Prostate gland (tissue), 2 donors: Measurements from ENCODE around the gene TCL1A. TPM values are rescaled to one million over a fixed set of nuclear protein-coding genes. Genes with fewer than 3 reads are reported as not detected.

Source experiments
- DNase-seq: peaks from one replicate; pipeline ENCODE4 v3.0.0-alpha.2; 2019; ENCODE audit warnings: low spot score
- H3K27ac ChIP-seq, 2 donors: fragments of 200-600 bp; sonication (generic); 2 replicates each; pipeline ENCODE4 v1.5.1; 2017 to 2019
- H3K27me3 ChIP-seq: fragments of 200-600 bp; sonication (generic); replicated peaks from 2 replicates; pipeline ENCODE4 v1.5.1; 2019; ENCODE audit not compliant: insufficient read depth
- H3K36me3 ChIP-seq, 2 donors: fragments of 200-600 bp; sonication (generic); 1 replicate in 1 of 2; 2 replicates in 1 of 2; pipeline versions ENCODE4 v1.5.1 to v1.8.1; 2017 to 2019
- H3K4me1 ChIP-seq: fragments of 200-600 bp; sonication (generic); replicated peaks from 2 replicates; pipeline ENCODE4 v1.5.1; 2019
- H3K4me3 ChIP-seq, 2 donors: fragments of 200-600 bp; sonication (generic); 2 replicates each; pipeline ENCODE4 v1.5.1; 2017 to 2019
- H3K9me3 ChIP-seq: fragments of 200-600 bp; sonication (generic); 2 replicates; pipeline ENCODE4 v1.5.1; 2017
- POLR2A ChIP-seq: fragments of 450-650 bp; IDR thresholded peaks from one replicate; pipeline ENCODE4 v1.6.1; 2016; ENCODE audit warnings: antibody characterized with exemption, mild to moderate bottlenecking
- POLR2AphosphoS5 ChIP-seq: sonication (generic); formaldehyde crosslinking; IDR thresholded peaks from one replicate; pipeline ENCODE4 v1.6.1; 2017; ENCODE audit warnings: antibody characterized with exemption
- WGBS: methylation state at CpG from one replicate; pipeline ENCODE4 v1.1.5; 2018; 5-methylcytosine and 5-hydroxymethylcytosine counted together
- intact Hi-C: fragments of 100-400 bp; cut with DNase I; formaldehyde crosslinking; loops from one replicate; pipeline ENCODE4 v1.14.2; 2022
- total RNA-seq, 2 donors: library from RNA; depleted of rRNA; stranded (reverse); fragments of >200 nt; gene quantifications; one replicate each; pipeline ENCODE4 v1.1.0, GENCODE V29; 2016
- TF ChIP-seq, protein P1 (sequence below), 4 experiments: fragments of 200-600 bp in 2 of 4; fragments of 450-650 bp in 2 of 4; sonication (generic) in 2 of 4; IDR thresholded peaks; 1 replicate in 3 of 4; 2 replicates in 1 of 4; pipeline ENCODE4 v1.5.1; 2016 to 2019; ENCODE audit warnings: antibody characterized with exemption in 4 of 4, mild to moderate bottlenecking in 2 of 4, moderate library complexity in 2 of 4

TCL1A gene
- total RNA-seq, 2 donors from 2014 or later, result 9.7 TPM; not detected in 1

DNA sequence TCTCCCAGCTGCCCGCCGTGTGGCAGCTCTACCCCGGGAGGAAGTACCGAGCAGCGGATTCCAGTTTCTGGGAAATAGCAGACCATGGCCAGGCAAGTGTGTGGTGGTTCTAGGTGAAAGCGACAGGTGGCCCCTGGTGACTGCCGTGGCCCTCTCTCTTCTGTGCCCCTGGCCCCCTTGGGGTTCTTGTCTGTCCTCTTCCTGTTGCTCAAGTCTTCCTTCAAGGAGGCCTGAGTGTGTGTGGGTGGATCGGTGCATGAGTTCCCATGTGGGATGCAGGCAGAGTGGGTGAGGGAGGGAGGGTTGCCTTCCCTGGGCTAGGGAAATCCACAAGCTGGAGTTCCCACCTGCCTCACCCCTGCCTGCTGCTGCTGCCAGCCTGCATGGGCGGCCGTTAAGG, 23.1 kb downstream of the TCL1A start:
- DNase-seq, result no peak
- 77% methylated on average over 10 of the region's 10 CpGs for WGBS
- intact Hi-C loops, result no loop called here
- Histone ChIP-seq H3K27me3 (no peaks in the 10 kb centered on the region), H3K27ac (no peak overlapping the region), H3K4me3 (no peak overlapping the region), H3K4me1 (no peaks in the 10 kb centered on the region), H3K9me3 (no peaks in the 10 kb centered on the region), H3K36me3 (no peaks in the 10 kb centered on the region)
- TF ChIP-seq, protein P1, sequence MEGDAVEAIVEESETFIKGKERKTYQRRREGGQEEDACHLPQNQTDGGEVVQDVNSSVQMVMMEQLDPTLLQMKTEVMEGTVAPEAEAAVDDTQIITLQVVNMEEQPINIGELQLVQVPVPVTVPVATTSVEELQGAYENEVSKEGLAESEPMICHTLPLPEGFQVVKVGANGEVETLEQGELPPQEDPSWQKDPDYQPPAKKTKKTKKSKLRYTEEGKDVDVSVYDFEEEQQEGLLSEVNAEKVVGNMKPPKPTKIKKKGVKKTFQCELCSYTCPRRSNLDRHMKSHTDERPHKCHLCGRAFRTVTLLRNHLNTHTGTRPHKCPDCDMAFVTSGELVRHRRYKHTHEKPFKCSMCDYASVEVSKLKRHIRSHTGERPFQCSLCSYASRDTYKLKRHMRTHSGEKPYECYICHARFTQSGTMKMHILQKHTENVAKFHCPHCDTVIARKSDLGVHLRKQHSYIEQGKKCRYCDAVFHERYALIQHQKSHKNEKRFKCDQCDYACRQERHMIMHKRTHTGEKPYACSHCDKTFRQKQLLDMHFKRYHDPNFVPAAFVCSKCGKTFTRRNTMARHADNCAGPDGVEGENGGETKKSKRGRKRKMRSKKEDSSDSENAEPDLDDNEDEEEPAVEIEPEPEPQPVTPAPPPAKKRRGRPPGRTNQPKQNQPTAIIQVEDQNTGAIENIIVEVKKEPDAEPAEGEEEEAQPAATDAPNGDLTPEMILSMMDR (IDR thresholded peaks at IDR 0.05), result no peak
- TF ChIP-seq POLR2AphosphoS5 (no peak), POLR2A (no peak)

DNA sequence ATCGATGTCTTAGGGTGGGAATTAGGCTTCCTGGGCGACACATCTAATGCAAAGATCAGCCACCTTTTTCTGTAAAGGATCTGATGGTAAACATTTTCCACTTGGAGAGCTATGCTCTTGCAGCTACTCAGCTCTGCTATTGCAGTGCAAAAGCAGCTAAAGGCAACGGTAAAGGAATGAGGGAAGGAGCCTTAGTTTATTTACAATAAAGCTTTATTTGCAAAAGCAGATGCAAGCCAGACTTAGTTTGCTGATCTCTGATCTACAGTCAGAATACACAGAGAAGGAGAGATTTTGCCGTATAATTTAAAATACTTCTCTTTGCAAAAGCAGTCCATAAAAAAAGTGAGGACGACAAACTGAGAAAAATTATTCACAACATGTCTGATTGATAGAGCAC, 24.5 kb downstream of the TCL1A start:
- no peaks in the 10 kb centered on the region for H3K27me3 ChIP-seq
- WGBS, result 36% methylated on average over 5 of the region's 5 CpGs
- no peak overlapping the region for H3K27ac ChIP-seq
- intact Hi-C loops, result no loop called here
- TF ChIP-seq POLR2AphosphoS5 (no peak), POLR2A (no peak)
- TF ChIP-seq, protein P1 (IDR thresholded peaks at IDR 0.05), result no peak
- no peaks in the 10 kb centered on the region for H3K4me1 ChIP-seq
- DNase-seq, result no peak
- H3K36me3 ChIP-seq, result no peaks in the 10 kb centered on the region
- no peak overlapping the region for H3K4me3 ChIP-seq
- no peaks in the 10 kb centered on the region for H3K9me3 ChIP-seq

DNA sequence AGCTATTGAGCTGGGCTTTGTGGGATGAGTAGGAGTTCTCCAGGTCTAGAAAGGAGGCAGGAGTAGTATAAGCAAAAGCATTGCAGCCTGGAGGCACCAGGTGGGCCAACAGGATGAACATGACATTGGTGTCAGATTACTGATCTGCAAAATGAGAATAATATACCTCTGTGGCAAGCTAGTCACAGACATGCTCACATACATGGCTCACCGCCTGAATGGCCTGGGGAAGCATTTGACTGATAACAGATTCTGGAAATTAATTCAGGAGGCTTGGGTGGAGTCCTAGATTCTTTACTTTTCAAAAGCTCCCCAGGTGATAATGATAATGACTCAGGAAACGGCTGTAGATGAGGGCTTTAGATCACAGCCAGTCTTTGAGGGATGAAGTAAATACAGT, 27.0 kb downstream of the TCL1A start:
- DNase-seq, result no peak
- 52% methylated on average over 2 of the region's 2 CpGs for WGBS
- Histone ChIP-seq H3K27ac (no peak overlapping the region), H3K27me3 (no peaks in the 10 kb centered on the region), H3K9me3 (no peaks in the 10 kb centered on the region), H3K4me3 (no peak overlapping the region), H3K4me1 (no peaks in the 10 kb centered on the region), H3K36me3 (no peaks in the 10 kb centered on the region)
- intact Hi-C loops, result no loop called here
- TF ChIP-seq POLR2AphosphoS5 (no peak), POLR2A (no peak)
- TF ChIP-seq, protein P1 (IDR thresholded peaks at IDR 0.05), result no peak

DNA sequence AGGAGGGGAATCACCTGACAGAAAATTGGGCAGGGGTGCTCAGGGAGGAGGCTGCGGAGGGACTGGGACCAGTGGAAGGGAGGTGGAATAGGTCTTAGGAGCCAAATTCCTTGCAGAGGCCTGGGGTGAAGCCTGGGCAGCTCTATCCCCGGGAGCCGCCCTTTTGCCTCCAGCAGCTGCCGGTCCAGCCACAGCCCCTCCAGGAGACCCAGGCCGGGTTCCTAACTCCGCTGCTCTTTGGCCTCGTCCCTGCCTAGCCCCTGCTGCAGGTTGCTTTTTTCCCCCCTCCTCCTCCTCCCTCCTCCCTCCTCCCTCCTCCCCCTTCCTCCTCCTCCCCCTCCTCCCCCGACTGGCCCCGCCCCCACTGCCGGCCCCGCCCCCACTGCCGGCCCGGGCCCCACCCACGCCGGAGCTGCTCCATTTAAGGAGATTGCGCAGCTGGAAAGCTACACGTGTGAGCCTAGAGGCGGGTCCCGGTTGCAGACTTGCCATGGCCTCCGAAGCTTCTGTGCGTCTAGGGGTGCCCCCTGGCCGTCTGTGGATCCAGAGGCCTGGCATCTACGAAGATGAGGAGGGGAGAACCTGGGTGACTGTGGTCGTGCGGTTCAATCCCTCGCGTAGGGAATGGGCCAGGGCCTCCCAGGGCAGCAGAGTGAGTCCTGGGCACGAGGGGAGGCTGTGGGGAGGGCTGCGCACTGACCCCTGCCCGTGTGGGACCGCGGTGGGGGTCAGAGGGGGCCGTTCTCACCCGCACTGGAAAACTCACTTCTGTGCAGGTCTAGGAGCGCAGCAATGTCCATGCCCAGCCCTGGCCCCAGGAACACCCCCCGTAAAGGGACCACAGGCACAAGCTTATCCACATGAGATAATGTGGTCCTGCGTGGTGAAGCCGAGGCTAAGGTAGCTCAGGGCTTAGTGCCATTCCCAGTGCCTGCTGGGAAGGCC, 27.7 kb downstream of the TCL1A start, which contains the start of gene TCL1B:
TSS of gene TCL1B (plus strand) at position 449 of the 945 bp plus-strand sequence. CDS start at position 491, 42 bp downstream.
- Histone ChIP-seq H3K4me3 (no peak within 1 kb of the TSS), H3K36me3 (no peaks in the 10 kb centered on the region), H3K27ac (no peak within 1 kb of the TSS), H3K9me3 (no peaks in the 10 kb centered on the region), H3K27me3 (no peaks in the 10 kb centered on the region), H3K4me1 (no peaks in the 10 kb centered on the region)
- TF ChIP-seq POLR2AphosphoS5 (no peak), POLR2A (no peak)
- TF ChIP-seq, protein P1 (IDR thresholded peaks at IDR 0.05), result no peak
- DNase-seq, result no peak
- intact Hi-C loops, result no loop called here
- 85% methylated on average over 29 of the region's 38 CpGs for WGBS

DNA sequence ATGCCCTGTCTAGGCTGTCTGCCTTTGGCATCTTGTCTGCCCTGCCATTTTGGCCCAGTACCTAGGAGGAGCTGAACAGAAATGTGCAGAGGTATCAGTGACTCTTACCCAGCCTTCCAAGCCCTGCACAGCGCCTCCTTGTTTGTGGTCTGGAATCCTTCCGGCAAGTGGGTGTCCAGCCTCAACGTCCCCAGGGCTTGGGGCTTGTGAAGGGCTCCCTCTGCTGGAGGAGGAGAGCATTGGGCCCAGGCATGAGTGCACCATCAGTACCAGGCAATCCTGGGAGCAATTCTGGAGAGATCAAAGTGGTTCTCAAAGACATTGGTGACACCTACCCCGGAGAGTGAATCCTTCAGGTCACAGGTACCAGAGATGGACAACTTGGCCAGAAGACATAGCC, 30.1 kb downstream of the TCL1A start:
- intact Hi-C loops, result no loop called here
- no peaks in the 10 kb centered on the region for H3K4me1 ChIP-seq
- no peaks in the 10 kb centered on the region for H3K27me3 ChIP-seq
- no peak overlapping the region for H3K27ac ChIP-seq
- no peak for TF ChIP-seq POLR2AphosphoS5
- no peak for TF ChIP-seq POLR2A
- TF ChIP-seq, protein P1 (IDR thresholded peaks at IDR 0.05), result peak in 2 of 4 experiments; percentile 9 to 26
- H3K36me3 ChIP-seq, result no peaks in the 10 kb centered on the region
- no peak for DNase-seq
- no peak overlapping the region for H3K4me3 ChIP-seq
- WGBS, result 49% methylated on average over 4 of the region's 4 CpGs
- H3K9me3 ChIP-seq, result no peaks in the 10 kb centered on the region
